Mesodermal cell (in vitro differentiated cells): Measurements from ENCODE around the gene LOXHD1.

ENCODE experiments used
- H3K27ac ChIP-seq: 2 replicates; pipeline ENCODE4 v1.7.0; 2013; ENCODE audit warnings: mild to moderate bottlenecking, low read depth, low read length, moderate library complexity; ENCODE audit not compliant: severe bottlenecking
- H3K36me3 ChIP-seq: 2 replicates; pipeline ENCODE4 v1.7.1; 2013; ENCODE audit warnings: mild to moderate bottlenecking, low read length, moderate library complexity; ENCODE audit not compliant: control insufficient read depth, insufficient read depth
- H3K4me1 ChIP-seq: one replicate; pipeline ENCODE4 v1.7.1; 2013; ENCODE audit warnings: mild to moderate bottlenecking, low read length; ENCODE audit not compliant: insufficient read depth, control insufficient read depth, poor library complexity, severe bottlenecking
- H3K4me3 ChIP-seq: 2 replicates; pipeline ENCODE4 v1.7.0; 2013; ENCODE audit warnings: low read length, control low read depth, mild to moderate bottlenecking; ENCODE audit not compliant: insufficient read depth, poor library complexity, severe bottlenecking; ENCODE audit errors: extremely low read depth
- H3K9me3 ChIP-seq: 2 replicates; pipeline ENCODE4 v1.7.1; 2013; ENCODE audit warnings: mild to moderate bottlenecking, low read length, moderate library complexity; ENCODE audit not compliant: control insufficient read depth
- WGBS, 2 experiments: methylation state at CpG; one replicate each; pipeline ENCODE4 v1.1.5; 2013; ENCODE audit warnings: missing lambda C conversion rate in 2 of 2; ENCODE audit not compliant: insufficient coverage in 2 of 2; 5-methylcytosine and 5-hydroxymethylcytosine counted together

The LOXHD1 gene

GRCh38 chr18:46646468-46646867 lies 10.6 kb downstream of the LOXHD1 start:
- WGBS, 2 experiments, result 87 to 98% methylated on average over 7 of the region's 7 CpGs
- no peak overlapping the region for H3K4me3 ChIP-seq
- H3K27ac ChIP-seq, result no peak overlapping the region
- no peaks in the 10 kb centered on the region for H3K4me1 ChIP-seq
- H3K36me3 ChIP-seq, result no peaks in the 10 kb centered on the region
- H3K9me3 ChIP-seq, result no peaks in the 10 kb centered on the region

- Histone ChIP-seq H3K4me3 (no peak overlapping the region), H3K4me1 (no peaks in the 10 kb centered on the region), H3K27ac (no peak overlapping the region), H3K36me3 (no peaks in the 10 kb centered on the region), H3K9me3 (no peaks in the 10 kb centered on the region)
- 78 to 85% methylated on average over 5 of the region's 5 CpGs for WGBS, 2 experiments
Measured at GRCh38 chr18:46642561-46642960, 14.5 kb downstream of the LOXHD1 start.

GRCh38 chr18:46641917-46642316 lies 15.1 kb downstream of the LOXHD1 start:
- H3K4me1 ChIP-seq, result no peaks in the 10 kb centered on the region
- no peak overlapping the region for H3K27ac ChIP-seq
- no peak overlapping the region for H3K4me3 ChIP-seq
- no peaks in the 10 kb centered on the region for H3K36me3 ChIP-seq
- WGBS, 2 experiments, result 86 to 90% methylated on average over 6 of the region's 7 CpGs
- no peaks in the 10 kb centered on the region for H3K9me3 ChIP-seq

- Histone ChIP-seq H3K4me1 (no peaks in the 10 kb centered on the region), H3K4me3 (no peak overlapping the region), H3K9me3 (no peaks in the 10 kb centered on the region), H3K36me3 (no peaks in the 10 kb centered on the region), H3K27ac (no peak overlapping the region)
- WGBS, 2 experiments, result 80 to 85% methylated on average over 4 to 6 of the region's 6 CpGs
Measured at GRCh38 chr18:46639386-46639785, 17.6 kb downstream of the LOXHD1 start.

- no peaks in the 10 kb centered on the region for H3K36me3 ChIP-seq
- 91 to 94% methylated on average over 4 to 7 of the region's 7 CpGs for WGBS, 2 experiments
- H3K4me1 ChIP-seq, result no peaks in the 10 kb centered on the region
- H3K9me3 ChIP-seq, result no peaks in the 10 kb centered on the region
- H3K27ac ChIP-seq, result no peak overlapping the region
- H3K4me3 ChIP-seq, result no peak overlapping the region
Measured at GRCh38 chr18:46636040-46636630, 20.9 kb downstream of the LOXHD1 start.

GRCh38 chr18:46632401-46633071 lies 24.5 kb downstream of the LOXHD1 start:
- Histone ChIP-seq H3K27ac (no peak overlapping the region), H3K9me3 (no peaks in the 10 kb centered on the region), H3K36me3 (no peaks in the 10 kb centered on the region), H3K4me3 (no peak overlapping the region), H3K4me1 (no peaks in the 10 kb centered on the region)
- 93 to 94% methylated on average over 7 of the region's 8 CpGs for WGBS, 2 experiments

GRCh38 chr18:46630991-46631390 lies 26.0 kb downstream of the LOXHD1 start:
- 86 to 93% methylated on average over 1 to 2 of the region's 3 CpGs for WGBS, 2 experiments
- H3K4me3 ChIP-seq, result no peak overlapping the region
- no peaks in the 10 kb centered on the region for H3K4me1 ChIP-seq
- no peaks in the 10 kb centered on the region for H3K36me3 ChIP-seq
- no peaks in the 10 kb centered on the region for H3K9me3 ChIP-seq
- H3K27ac ChIP-seq, result no peak overlapping the region

- Histone ChIP-seq H3K9me3 (no peaks in the 10 kb centered on the region), H3K4me3 (no peak overlapping the region), H3K4me1 (no peaks in the 10 kb centered on the region), H3K27ac (no peak overlapping the region), H3K36me3 (no peaks in the 10 kb centered on the region)
- WGBS, 2 experiments, result 97 to 100% methylated on average over 1 to 4 of the region's 4 CpGs
Measured at GRCh38 chr18:46630160-46630559, 26.9 kb downstream of the LOXHD1 start.

- H3K27ac ChIP-seq, result no peak overlapping the region
- no peak overlapping the region for H3K4me3 ChIP-seq
- no peaks in the 10 kb centered on the region for H3K9me3 ChIP-seq
- H3K36me3 ChIP-seq, result no peaks in the 10 kb centered on the region
- WGBS, 2 experiments, result 88 to 91% methylated on average over 3 of the region's 5 CpGs
- no peaks in the 10 kb centered on the region for H3K4me1 ChIP-seq
Measured at GRCh38 chr18:46629361-46629760, 27.7 kb downstream of the LOXHD1 start.

- Histone ChIP-seq H3K36me3 (no peaks in the 10 kb centered on the region), H3K27ac (no peak overlapping the region), H3K4me1 (peaks cover 7% of the 10 kb centered on the region), H3K4me3 (no peak overlapping the region), H3K9me3 (no peaks in the 10 kb centered on the region)
- WGBS, 2 experiments, result 74 to 77% methylated on average over 3 of the region's 5 CpGs
Measured at GRCh38 chr18:46628206-46628605, 28.8 kb downstream of the LOXHD1 start.

- WGBS, 2 experiments, result 100% methylated on average over 1 of the region's 2 CpGs; no CpG with 5 or more reads in 1 of the 2 experiments
- H3K4me3 ChIP-seq, result no peak overlapping the region
- no peaks in the 10 kb centered on the region for H3K36me3 ChIP-seq
- peaks cover 10% of the 10 kb centered on the region for H3K4me1 ChIP-seq
- no peaks in the 10 kb centered on the region for H3K9me3 ChIP-seq
- no peak overlapping the region for H3K27ac ChIP-seq
Measured at GRCh38 chr18:46627136-46627535, 29.9 kb downstream of the LOXHD1 start.
